HG02840 (cell line): ENCODE data around the gene IRAG1.
"Not testable (repeated sequence)": the region's sequence is repeated elsewhere in the genome, so short reads cannot be mapped to it uniquely, and the experiment has no call there.

Source experiments
- ATAC-seq: cut with Tn5 transposase; IDR thresholded peaks from one replicate; pipeline ENCODE4 v1.9.1; 2021; ENCODE audit warnings: mild to moderate bottlenecking, moderate library complexity, moderate number of reproducible peaks; ENCODE audit not compliant: unreplicated experiment, low FRiP score

IRAG1 gene

GRCh38 chr11:10709299-10710086, 15.9 kb upstream of the IRAG1 start:
- no peak for ATAC-seq

GRCh38 chr11:10708131-10708530, 14.6 kb upstream of the IRAG1 start:
- no peak for ATAC-seq

- ATAC-seq, result no peak
Measured at GRCh38 chr11:10701982-10702381, 8.4 kb upstream of the IRAG1 start.

- no peak for ATAC-seq
Measured at GRCh38 chr11:10699072-10699471, 5.5 kb upstream of the IRAG1 start.

- no peak for ATAC-seq
Measured at GRCh38 chr11:10697323-10697620, 3.7 kb upstream of the IRAG1 start.

- ATAC-seq, result no peak
Measured at GRCh38 chr11:10696468-10697322, 3.1 kb upstream of the IRAG1 start.

GRCh38 chr11:10695833-10696232, 2.3 kb upstream of the IRAG1 start:
- ATAC-seq, result no peak

- ATAC-seq, result no peak
Measured at GRCh38 chr11:10694486-10695239, 1.1 kb upstream of the IRAG1 start.

GRCh38 chr11:10692531-10693115, 932 bp downstream of the IRAG1 start:
- ATAC-seq, result no peak

GRCh38 chr11:10688401-10688800, 5.2 kb downstream of the IRAG1 start:
- ATAC-seq, result no peak

- no peak for ATAC-seq
Measured at GRCh38 chr11:10686311-10686710, 7.2 kb downstream of the IRAG1 start.

GRCh38 chr11:10683429-10683828, 10.1 kb downstream of the IRAG1 start:
- ATAC-seq, result no peak

GRCh38 chr11:10680956-10681487, 12.5 kb downstream of the IRAG1 start:
- ATAC-seq, result no peak

- not testable (repeated sequence) for ATAC-seq
Measured at GRCh38 chr11:10680279-10680678, 13.3 kb downstream of the IRAG1 start.

- ATAC-seq, result no peak
Measured at GRCh38 chr11:10679644-10680043, 13.9 kb downstream of the IRAG1 start.

GRCh38 chr11:10678101-10678500, 15.5 kb downstream of the IRAG1 start:
- ATAC-seq, result no peak

GRCh38 chr11:10676919-10677318, 16.6 kb downstream of the IRAG1 start:
- no peak for ATAC-seq

- ATAC-seq, result no peak
Measured at GRCh38 chr11:10674911-10675440, 18.6 kb downstream of the IRAG1 start.

GRCh38 chr11:10674440-10674855, 19.1 kb downstream of the IRAG1 start:
- no peak for ATAC-seq

- ATAC-seq, result no peak
Measured at GRCh38 chr11:10673501-10674062, 20.0 kb downstream of the IRAG1 start.
